ENCODE results near the gene OVOL2. TPM values are rescaled to one million over a fixed set of nuclear protein-coding genes. Genes with fewer than 3 reads are reported as not detected.

The OVOL2 gene
- total RNA-seq, 1 experiment from 2014 or later = not detected

- H3K9me3 ChIP-seq (replicated peaks) = no peaks in the 10 kb centered on the region
- no peaks in the 10 kb centered on the region for H3K36me3 ChIP-seq
- no peak for DNase-seq
- no peaks in the 10 kb centered on the region for H3K4me1 ChIP-seq
- no peaks in the 10 kb centered on the region; the same call in 1 of the 2 replicates for H3K27me3 ChIP-seq
- H3K27ac ChIP-seq = no peak overlapping the region
- no peak overlapping the region for H3K4me3 ChIP-seq
Observed at GRCh38 chr20:18011951-18012645, 45.6 kb downstream of the OVOL2 start.

GRCh38 chr20:18011482-18011881 lies 46.2 kb downstream of the OVOL2 start:
- Histone ChIP-seq H3K36me3 (no peaks in the 10 kb centered on the region), H3K9me3 (replicated peaks) (no peaks in the 10 kb centered on the region), H3K27ac (no peak overlapping the region), H3K27me3 (no peaks in the 10 kb centered on the region; the same call in 1 of the 2 replicates), H3K4me3 (no peak overlapping the region), H3K4me1 (no peaks in the 10 kb centered on the region)
- DNase-seq = no peak

GRCh38 chr20:18009116-18009515 lies 48.6 kb downstream of the OVOL2 start:
- DNase-seq = no peak
- H3K27me3 ChIP-seq = no peaks in the 10 kb centered on the region; the same call in 1 of the 2 replicates
- H3K4me3 ChIP-seq = no peak overlapping the region
- no peaks in the 10 kb centered on the region for H3K9me3 ChIP-seq (replicated peaks)
- no peaks in the 10 kb centered on the region for H3K36me3 ChIP-seq
- H3K27ac ChIP-seq = no peak overlapping the region
- no peaks in the 10 kb centered on the region; the same call in 1 of the 2 replicates for H3K4me1 ChIP-seq

DNA sequence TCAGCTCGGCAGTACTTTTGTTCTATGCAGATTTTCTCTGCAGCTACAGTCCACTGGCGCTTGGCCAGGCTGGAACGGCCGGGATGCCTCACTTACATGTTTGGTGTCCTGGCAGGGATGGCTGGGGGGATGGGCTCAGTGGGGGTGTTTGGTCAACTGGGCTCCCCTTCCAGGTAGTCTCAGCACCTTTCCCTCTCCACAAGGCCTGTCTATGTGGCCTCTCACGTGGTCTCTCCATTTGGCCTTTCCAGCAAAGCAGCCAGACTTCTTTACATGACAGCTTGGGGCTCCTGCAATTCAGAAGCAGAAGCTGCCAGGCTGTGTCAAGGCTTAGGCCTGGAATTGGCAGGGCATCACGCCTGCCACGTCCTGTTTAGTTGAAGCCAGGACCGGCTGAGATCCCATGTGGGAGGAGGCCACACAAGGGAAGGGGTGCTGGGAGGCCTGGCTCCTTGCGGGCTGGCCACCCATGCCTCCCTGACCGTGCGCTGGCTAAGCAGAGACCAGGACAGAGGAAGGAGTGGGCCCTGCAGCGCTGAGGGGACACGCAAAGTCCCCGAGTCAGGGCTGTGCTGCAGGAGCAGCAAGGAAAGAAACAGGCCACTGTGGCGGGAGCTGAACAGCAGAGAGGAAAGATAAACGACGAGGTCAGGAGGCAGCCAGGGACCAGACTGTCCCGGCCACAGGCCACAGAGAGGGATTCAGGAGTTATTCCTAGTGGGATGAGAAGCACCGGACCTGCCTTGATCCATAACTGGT lies 50.0 kb downstream of the OVOL2 start:
- Histone ChIP-seq H3K9me3 (replicated peaks) (no peaks in the 10 kb centered on the region), H3K27ac (no peak overlapping the region), H3K4me3 (no peak overlapping the region), H3K36me3 (no peaks in the 10 kb centered on the region), H3K4me1 (no peaks in the 10 kb centered on the region; the same call in 1 of the 2 replicates), H3K27me3 (no peaks in the 10 kb centered on the region; the same call in 1 of the 2 replicates)
- DNase-seq = no peak

GRCh38 chr20:18006684-18007083 lies 51.0 kb downstream of the OVOL2 start:
- no peak overlapping the region for H3K4me3 ChIP-seq
- H3K27ac ChIP-seq = no peak overlapping the region
- H3K27me3 ChIP-seq = no peaks in the 10 kb centered on the region; the same call in 1 of the 2 replicates
- H3K9me3 ChIP-seq (replicated peaks) = no peaks in the 10 kb centered on the region
- H3K4me1 ChIP-seq = no peaks in the 10 kb centered on the region; the same call in 1 of the 2 replicates
- no peak for DNase-seq
- no peaks in the 10 kb centered on the region for H3K36me3 ChIP-seq

DNA sequence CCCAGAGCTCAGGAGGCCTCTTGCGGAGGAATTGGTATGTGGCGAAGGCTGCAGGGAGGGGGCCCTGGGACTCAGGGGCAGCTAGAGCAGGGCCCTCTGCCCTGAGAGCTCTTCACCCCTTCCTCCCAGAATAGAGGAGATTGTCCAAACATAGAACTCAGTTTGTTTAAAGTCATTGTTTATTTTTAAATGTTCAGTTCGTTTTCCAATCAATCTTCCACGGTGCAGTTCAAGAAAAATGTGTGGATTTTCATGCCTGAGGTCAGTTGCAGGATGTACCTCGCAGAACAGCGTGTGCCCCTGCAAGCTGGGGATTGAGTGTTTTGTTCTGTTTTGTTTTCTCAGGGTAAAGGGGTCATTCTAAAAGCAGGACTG lies 51.7 kb downstream of the OVOL2 start:
- H3K27ac ChIP-seq = no peak overlapping the region

GRCh38 chr20:18005170-18005989 lies 52.3 kb downstream of the OVOL2 start:
- H3K4me1 ChIP-seq = no peaks in the 10 kb centered on the region; the same call in 1 of the 2 replicates
- no peak overlapping the region for H3K4me3 ChIP-seq
- no peaks in the 10 kb centered on the region for H3K36me3 ChIP-seq
- H3K27ac ChIP-seq = no peak overlapping the region
- no peak for DNase-seq
- H3K9me3 ChIP-seq (replicated peaks) = no peaks in the 10 kb centered on the region
- no peaks in the 10 kb centered on the region; the same call in 1 of the 2 replicates for H3K27me3 ChIP-seq

More for the DNA sequence above, 51.7 kb downstream of the OVOL2 start:
- H3K36me3 ChIP-seq = no peaks in the 10 kb centered on the region
- no peaks in the 10 kb centered on the region for H3K9me3 ChIP-seq (replicated peaks)
- H3K27me3 ChIP-seq = no peaks in the 10 kb centered on the region; the same call in 1 of the 2 replicates
- H3K4me1 ChIP-seq = no peaks in the 10 kb centered on the region; the same call in 1 of the 2 replicates
- H3K4me3 ChIP-seq = no peak overlapping the region
- peak; percentile 18 to 22 for DNase-seq

- H3K36me3 ChIP-seq = no peaks in the 10 kb centered on the region
- H3K4me1 ChIP-seq = no peaks in the 10 kb centered on the region; the same call in 1 of the 2 replicates
- H3K4me3 ChIP-seq = no peak overlapping the region
- no peaks in the 10 kb centered on the region; the same call in 1 of the 2 replicates for H3K27me3 ChIP-seq
- no peaks in the 10 kb centered on the region for H3K9me3 ChIP-seq (replicated peaks)
- H3K27ac ChIP-seq = no peak overlapping the region
- peak in 1 of 2 experiments; percentile 24 for DNase-seq
Observed at GRCh38 chr20:18004384-18005031, 53.2 kb downstream of the OVOL2 start.

DNA sequence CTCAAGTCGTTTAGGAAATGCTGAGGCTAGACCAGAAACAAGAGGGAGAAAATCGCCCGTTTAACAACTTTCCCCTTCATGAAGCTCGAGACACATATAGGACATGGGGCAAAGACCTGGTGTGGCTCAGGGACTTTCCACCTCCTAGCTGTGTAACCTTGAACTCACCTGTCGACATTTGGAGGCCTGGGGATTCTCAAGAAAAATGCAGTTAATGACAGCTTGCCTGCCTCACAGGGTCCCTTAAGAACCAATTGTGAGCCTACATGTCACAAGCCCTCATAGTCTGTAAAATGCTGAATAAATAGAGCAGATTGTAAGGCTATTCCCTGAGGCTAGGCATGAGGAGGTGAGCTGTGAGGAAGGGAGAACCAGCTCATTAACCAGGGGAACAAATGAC lies 53.8 kb downstream of the OVOL2 start:
- no peak for DNase-seq
- no peaks in the 10 kb centered on the region; the same call in 1 of the 2 replicates for H3K4me1 ChIP-seq
- no peaks in the 10 kb centered on the region for H3K9me3 ChIP-seq (replicated peaks)
- H3K4me3 ChIP-seq = no peak overlapping the region
- H3K27me3 ChIP-seq = no peaks in the 10 kb centered on the region; the same call in 1 of the 2 replicates
- H3K27ac ChIP-seq = no peak overlapping the region
- no peaks in the 10 kb centered on the region for H3K36me3 ChIP-seq

DNA sequence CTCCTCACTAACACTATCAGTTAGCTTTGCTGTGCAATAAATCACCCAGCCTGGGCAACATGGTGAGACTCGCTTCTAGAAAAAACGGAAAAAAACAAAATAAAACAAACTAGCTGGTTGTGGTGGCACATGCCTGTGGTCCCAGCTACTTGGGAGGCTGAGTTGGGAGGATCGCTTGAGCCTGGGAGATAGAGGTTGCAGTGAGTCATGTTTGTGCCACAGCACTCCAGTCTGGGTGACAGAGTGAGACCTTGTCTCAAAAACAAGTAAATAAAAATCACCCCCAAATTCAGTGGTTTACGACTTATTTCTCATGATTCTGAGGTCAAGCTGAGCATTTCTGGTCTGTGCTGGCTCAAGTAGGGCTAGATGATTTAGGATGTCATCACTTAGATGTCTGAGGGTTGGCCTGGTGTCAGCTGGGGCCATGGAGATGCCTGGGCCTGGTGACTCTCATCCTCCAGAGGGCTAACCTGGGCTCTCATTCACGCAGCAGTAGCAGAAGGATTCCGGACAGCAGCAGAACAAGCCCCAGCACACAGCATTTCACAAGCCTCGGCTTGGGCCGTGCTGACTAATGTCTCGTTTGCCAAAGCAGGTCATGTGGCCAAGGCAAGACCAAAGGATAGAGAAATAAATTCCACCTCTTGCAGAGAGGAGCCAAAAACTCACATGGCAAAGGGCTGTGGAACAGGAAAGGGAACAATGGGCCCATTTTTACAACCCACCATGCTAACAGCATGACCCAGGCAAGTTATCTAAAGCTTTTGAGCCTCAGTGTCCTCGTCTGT lies 56.4 kb downstream of the OVOL2 start:
- Histone ChIP-seq H3K36me3 (no peaks in the 10 kb centered on the region), H3K4me3 (no peak overlapping the region), H3K4me1 (no peaks in the 10 kb centered on the region; the same call in 1 of the 2 replicates), H3K27ac (no peak overlapping the region), H3K27me3 (no peaks in the 10 kb centered on the region; the same call in 1 of the 2 replicates), H3K9me3 (replicated peaks) (no peaks in the 10 kb centered on the region)
- DNase-seq = no peak

DNA sequence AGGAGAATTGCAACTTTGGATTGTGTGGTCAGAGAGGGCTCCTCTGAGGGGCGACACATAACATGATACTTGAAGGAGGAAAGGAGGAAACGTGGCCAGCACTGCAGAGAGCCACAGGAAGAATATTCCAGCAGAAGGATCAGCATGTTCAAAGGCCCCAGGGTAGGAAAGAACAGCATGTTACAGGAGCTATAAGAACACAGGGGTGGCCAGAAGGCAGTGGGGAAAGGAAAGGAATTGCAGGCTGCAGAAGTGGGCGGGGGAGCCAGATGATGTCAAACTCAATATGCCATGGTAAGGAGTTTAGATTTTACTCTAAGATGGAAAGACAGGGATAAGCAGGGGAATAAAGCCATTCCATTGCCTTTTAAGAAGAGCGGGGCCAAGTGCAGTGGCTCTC lies 58.1 kb downstream of the OVOL2 start:
- Histone ChIP-seq H3K4me3 (no peak overlapping the region), H3K9me3 (replicated peaks) (no peaks in the 10 kb centered on the region), H3K27me3 (no peaks in the 10 kb centered on the region; the same call in 1 of the 2 replicates), H3K27ac (no peak overlapping the region), H3K36me3 (no peaks in the 10 kb centered on the region), H3K4me1 (no peaks in the 10 kb centered on the region)
- no peak for DNase-seq

- no peak overlapping the region for H3K4me3 ChIP-seq
- H3K4me1 ChIP-seq = no peaks in the 10 kb centered on the region
- H3K9me3 ChIP-seq (replicated peaks) = no peaks in the 10 kb centered on the region
- H3K27ac ChIP-seq = no peak overlapping the region
- H3K36me3 ChIP-seq = no peaks in the 10 kb centered on the region
- DNase-seq = no peak
- no peaks in the 10 kb centered on the region; the same call in 1 of the 2 replicates for H3K27me3 ChIP-seq
Observed at GRCh38 chr20:17998446-17998845, 59.3 kb downstream of the OVOL2 start.

DNA sequence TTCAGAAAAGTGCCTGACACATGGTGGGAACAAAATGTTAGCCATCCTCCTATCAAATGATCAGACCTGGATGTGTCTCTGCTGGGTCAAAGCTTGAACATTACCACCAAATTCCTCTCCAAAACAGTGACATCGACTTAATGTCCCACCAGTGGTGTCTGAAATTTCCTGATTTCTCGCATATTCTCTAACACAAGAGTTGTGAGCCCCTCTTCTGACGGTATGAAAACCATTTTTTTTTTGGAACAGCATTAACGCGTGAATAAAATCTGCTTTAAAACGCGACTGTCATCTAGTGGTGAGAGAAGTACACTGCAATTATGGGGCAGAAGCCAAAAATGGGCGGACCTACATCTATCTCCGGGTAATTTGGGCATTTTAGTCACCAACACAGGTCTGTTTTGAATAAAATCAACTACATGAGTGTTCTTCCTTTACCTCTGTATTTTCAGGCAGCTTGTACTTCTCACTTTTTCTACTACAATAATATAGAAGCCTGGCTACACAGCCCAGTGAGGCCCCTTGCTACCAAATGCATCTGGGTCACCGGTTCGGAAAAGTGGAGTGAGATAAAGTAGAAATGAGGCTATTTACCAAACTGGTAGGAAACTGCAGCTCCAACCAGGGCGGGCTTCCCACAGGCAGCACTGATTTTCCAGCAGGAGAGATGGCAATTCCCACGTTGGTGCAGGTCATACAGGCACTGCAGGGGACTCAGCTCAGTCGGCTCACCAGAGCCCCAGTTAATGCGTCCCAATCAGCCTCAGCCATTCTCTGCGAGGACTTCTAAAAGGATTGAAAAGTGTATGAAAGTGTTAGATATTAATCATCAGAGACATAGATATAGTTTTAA lies 61.5 kb downstream of the OVOL2 start:
- Histone ChIP-seq H3K36me3 (no peaks in the 10 kb centered on the region), H3K4me3 (no peak overlapping the region), H3K27ac (no peak overlapping the region), H3K27me3 (no peaks in the 10 kb centered on the region), H3K9me3 (replicated peaks) (no peaks in the 10 kb centered on the region), H3K4me1 (no peaks in the 10 kb centered on the region)
- DNase-seq = peak; percentile 30 to 76
